Caco-2 (cell line): Measurements from ENCODE around the gene SFXN1. TPM values are rescaled to one million over a fixed set of nuclear protein-coding genes. Genes with fewer than 3 reads are reported as not detected.

Source experiments
- BruUV-seq: library from RNA; stranded (reverse); fragments of 400-500 nt; replicated peaks from 2 replicates; lab custom pipeline; 2021; lab: Mats Ljungman, UMichigan
- CTCF ChIA-PET: fragments of 300-600 bp; sonication (Branson Sonifier 250); formaldehyde crosslinking; loops from one replicate; lab custom pipeline; 2022; ENCODE audit warnings: antibody characterized with exemption; lab: Charles Lee
- POLR2A ChIA-PET: fragments of 300-600 bp; sonication (Branson Sonifier 250); formaldehyde crosslinking; loops from one replicate; lab custom pipeline; 2022; ENCODE audit warnings: antibody characterized with exemption; lab: Charles Lee
- DNase-seq, 2 experiments: peaks; one replicate each; pipeline versions ENCODE4 v3.0.0 to v3.0.0-alpha.2; 2020 to 2022
- H3K27me3 ChIP-seq: replicated peaks from 2 replicates; pipeline ENCODE4 v1.6.0; 2011; ENCODE audit warnings: low read length; ENCODE audit not compliant: control insufficient read depth, insufficient read depth
- H3K36me3 ChIP-seq: 2 replicates; pipeline ENCODE4 v1.5.1; 2011; ENCODE audit warnings: low read length; ENCODE audit not compliant: control insufficient read depth, insufficient read depth
- H3K4me1 ChIP-seq: fragments of 250-450 bp; sonication (Bioruptor Pico); 2 replicates; pipeline ENCODE4 v1.5.1; 2020; ENCODE audit warnings: mild to moderate bottlenecking
- H3K4me3 ChIP-seq: 2 replicates; pipeline ENCODE4 v1.5.1; 2011; ENCODE audit warnings: low read depth, mild to moderate bottlenecking, control low read depth, low read length
- H3K9me3 ChIP-seq: fragments of 250-450 bp; sonication (Bioruptor Pico); 2 replicates; pipeline ENCODE4 v1.5.1; 2020; ENCODE audit warnings: mild to moderate bottlenecking, moderate library complexity
- H3K27ac Mint-ChIP-seq: one replicate; pipeline ENCODE4 v1.8.0; 2022; ENCODE audit warnings: mixed read lengths; ENCODE audit not compliant: unreplicated experiment
- H3K27me3 Mint-ChIP-seq: one replicate; pipeline ENCODE4 v1.8.0; 2022; ENCODE audit warnings: mixed read lengths; ENCODE audit not compliant: insufficient read depth, unreplicated experiment
- H3K36me3 Mint-ChIP-seq: one replicate; pipeline ENCODE4 v1.8.0; 2022; ENCODE audit warnings: mild to moderate bottlenecking, mixed read lengths; ENCODE audit not compliant: insufficient read depth, unreplicated experiment
- H3K4me1 Mint-ChIP-seq: one replicate; pipeline ENCODE4 v1.8.0; 2022; ENCODE audit warnings: low read depth, mixed read lengths; ENCODE audit not compliant: unreplicated experiment
- H3K4me3 Mint-ChIP-seq: one replicate; pipeline ENCODE4 v1.8.0; 2022; ENCODE audit warnings: mild to moderate bottlenecking, moderate library complexity, mixed read lengths; ENCODE audit not compliant: unreplicated experiment
- H3K9me3 Mint-ChIP-seq: one replicate; pipeline ENCODE4 v1.8.0; 2022; ENCODE audit warnings: mixed read lengths; ENCODE audit not compliant: unreplicated experiment
- CTCF ChIP-seq, 2 experiments: fragments of 200-600 bp in 1 of 2; IDR thresholded peaks; 1 replicate in 1 of 2; 2 replicates in 1 of 2; pipeline versions ENCODE4 v1.5.1 to v1.8.0; 2011 to 2022; ENCODE audit warnings: antibody characterized with exemption in 1 of 2, control low read depth in 1 of 2, inconsistent platforms in 1 of 2, low read depth in 1 of 2, low read length in 1 of 2, mild to moderate bottlenecking in 1 of 2, moderate library complexity in 1 of 2; ENCODE audit not compliant: insufficient read depth in 1 of 2, severe bottlenecking in 1 of 2, unreplicated experiment in 1 of 2
- intact Hi-C: fragments of 100-400 bp; cut with micrococcal nuclease; formaldehyde crosslinking; loops from one replicate; pipeline ENCODE4 v1.10.0; 2022; ENCODE audit not compliant: unreplicated experiment
- total RNA-seq: library from RNA; stranded (reverse); gene quantifications from 2 replicates; pipeline ENCODE4 v1.2.3, GENCODE V29; 2022

The SFXN1 gene
- total RNA-seq, 1 experiment from 2014 or later: 104 TPM

GRCh38 chr5:175544586-175544985 lies 66.2 kb downstream of the SFXN1 start:
- Mint-ChIP-seq H3K27ac (no peak overlapping the region), H3K4me3 (no peak overlapping the region), H3K36me3 (no peaks in the 10 kb centered on the region), H3K4me1 (no peaks in the 10 kb centered on the region), H3K9me3 (no peaks in the 10 kb centered on the region), H3K27me3 (peaks cover 5% of the 10 kb centered on the region)
- no peaks in the 10 kb centered on the region for H3K9me3 ChIP-seq
- H3K36me3 ChIP-seq: no peaks in the 10 kb centered on the region
- TF ChIP-seq CTCF (IDR thresholded peaks at IDR 0.05; ENCODE audit: insufficient read depth in 1 of 2, low read depth in 1 of 2, low read length in 1 of 2, severe bottlenecking in 1 of 2, unreplicated experiment in 1 of 2): no peak
- POLR2A ChIA-PET: no interaction called here
- no peaks in the 10 kb centered on the region for H3K4me1 ChIP-seq
- no peak overlapping the region for H3K4me3 ChIP-seq
- BruUV-seq: no TSS peak
- no peaks in the 10 kb centered on the region; the same call in 1 of the 2 replicates for H3K27me3 ChIP-seq
- DNase-seq: no peak
- CTCF ChIA-PET: no interaction called here
- intact Hi-C loops: no loop called here

DNA sequence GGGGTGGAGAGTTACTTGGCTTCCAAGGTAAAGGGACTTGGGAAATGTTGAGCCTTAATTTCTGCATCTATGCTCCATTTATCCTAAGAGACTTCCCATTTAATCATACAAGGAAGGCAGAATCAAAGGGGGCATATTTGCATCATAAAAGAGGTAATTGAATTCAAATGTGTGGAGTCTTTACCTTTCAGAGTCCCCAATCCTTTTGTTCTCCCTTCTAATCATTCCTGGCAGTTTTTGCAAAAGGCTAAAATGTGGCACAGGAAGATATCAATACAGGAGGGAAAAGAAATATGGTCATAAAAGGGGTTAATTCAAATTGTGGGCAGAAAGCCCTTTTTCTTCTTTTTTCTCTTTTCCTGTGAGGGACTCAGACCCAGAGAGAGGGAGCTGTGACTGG lies 69.5 kb downstream of the SFXN1 start:
- no peaks in the 10 kb centered on the region for H3K36me3 Mint-ChIP-seq
- Histone ChIP-seq H3K36me3 (no peaks in the 10 kb centered on the region), H3K4me3 (no peak overlapping the region), H3K9me3 (no peaks in the 10 kb centered on the region), H3K4me1 (no peaks in the 10 kb centered on the region), H3K27me3 (no peaks in the 10 kb centered on the region; the same call in 1 of the 2 replicates)
- H3K27me3 Mint-ChIP-seq: peaks cover 8% of the 10 kb centered on the region
- H3K27ac Mint-ChIP-seq: no peak overlapping the region
- BruUV-seq: no TSS peak
- ChIA-PET POLR2A (interaction anchor here (0.6 kb wide), 1 partner anchor 70 kb away, joined by 3 read pairs; the partner anchor contains the start of gene SFXN1), CTCF (interaction anchor here (0.8 kb wide), 1 partner anchor 14 kb away, joined by 3 read pairs; no protein-coding TSS in a partner anchor)
- TF ChIP-seq CTCF (IDR thresholded peaks at IDR 0.05; ENCODE audit: insufficient read depth in 1 of 2, low read depth in 1 of 2, low read length in 1 of 2, severe bottlenecking in 1 of 2, unreplicated experiment in 1 of 2): no peak
- intact Hi-C loops: no loop called here
- H3K9me3 Mint-ChIP-seq: no peaks in the 10 kb centered on the region
- DNase-seq: no peak
- no peaks in the 10 kb centered on the region for H3K4me1 Mint-ChIP-seq
- no peak overlapping the region for H3K4me3 Mint-ChIP-seq

DNA sequence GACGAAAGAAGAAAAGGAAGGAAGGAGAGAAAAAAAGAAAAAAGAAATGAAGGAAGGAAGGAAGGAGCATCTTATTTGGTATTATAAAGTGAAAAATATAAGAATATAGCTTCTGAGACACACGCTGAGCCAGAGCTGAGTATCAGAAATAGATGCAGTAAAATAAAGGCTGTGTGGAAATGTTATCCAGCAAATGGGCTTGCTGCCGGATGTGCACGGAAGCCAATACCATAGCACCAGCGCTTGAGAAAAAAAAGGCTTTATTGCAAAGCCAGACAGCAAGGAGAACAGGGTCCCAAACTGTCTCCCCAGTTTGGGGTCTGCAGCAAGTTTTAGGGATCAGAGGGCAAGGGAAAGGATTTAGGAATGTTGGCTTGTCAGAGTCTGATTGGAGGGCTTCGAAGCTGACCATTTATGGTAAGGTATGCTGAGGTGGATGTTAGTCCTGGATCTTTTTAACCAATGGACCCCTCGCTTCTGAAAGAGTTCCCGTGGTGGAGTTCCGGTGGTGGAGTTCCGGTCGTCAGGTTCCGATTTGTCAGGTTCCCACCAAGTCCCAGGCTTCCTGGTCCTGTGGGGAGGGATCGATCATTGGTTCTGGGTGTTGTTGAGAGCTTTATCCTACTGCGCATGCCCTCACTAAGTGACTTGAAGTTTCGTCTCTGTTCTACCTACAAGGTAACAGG lies 70.4 kb downstream of the SFXN1 start:
- no peak overlapping the region for H3K4me3 Mint-ChIP-seq
- no peaks in the 10 kb centered on the region for H3K36me3 Mint-ChIP-seq
- Histone ChIP-seq H3K27me3 (no peaks in the 10 kb centered on the region), H3K4me3 (no peak overlapping the region), H3K9me3 (no peaks in the 10 kb centered on the region), H3K4me1 (no peaks in the 10 kb centered on the region), H3K36me3 (no peaks in the 10 kb centered on the region)
- peaks cover 8% of the 10 kb centered on the region for H3K27me3 Mint-ChIP-seq
- BruUV-seq: no TSS peak
- peaks cover 6% of the 10 kb centered on the region for H3K9me3 Mint-ChIP-seq
- intact Hi-C loops: no loop called here
- no peak overlapping the region for H3K27ac Mint-ChIP-seq
- ChIA-PET POLR2A (no interaction called here), CTCF (interaction anchor here (1.3 kb wide), 1 partner anchor 15 kb away, joined by 3 read pairs; no protein-coding TSS in a partner anchor)
- H3K4me1 Mint-ChIP-seq: peaks cover 1% of the 10 kb centered on the region
- no peak for DNase-seq
- TF ChIP-seq CTCF (IDR thresholded peaks at IDR 0.05; ENCODE audit: insufficient read depth in 1 of 2, low read depth in 1 of 2, low read length in 1 of 2, severe bottlenecking in 1 of 2, unreplicated experiment in 1 of 2): no peak
